Progenitor cell of endocrine pancreas (in vitro differentiated cells): ENCODE results near the gene TAF3. TPM values are rescaled to one million over a fixed set of nuclear protein-coding genes. Genes with fewer than 3 reads are reported as not detected.

ENCODE experiments used
- DNase-seq: peaks from one replicate; pipeline ENCODE4 v3.0.0; 2021; ENCODE audit warnings: low spot score; ENCODE audit not compliant: unreplicated experiment
- H3K27ac Mint-ChIP-seq: 2 replicates; pipeline ENCODE4 v1.8.0; 2021; ENCODE audit warnings: mild to moderate bottlenecking, moderate library complexity, mixed read lengths
- H3K27me3 Mint-ChIP-seq: 2 replicates; pipeline ENCODE4 v1.8.0; 2021; ENCODE audit warnings: mixed read lengths
- H3K36me3 Mint-ChIP-seq: 2 replicates; pipeline ENCODE4 v1.8.0; 2022; ENCODE audit warnings: mixed read lengths; ENCODE audit not compliant: insufficient read depth
- H3K4me1 Mint-ChIP-seq: 2 replicates; pipeline ENCODE4 v1.8.0; 2021; ENCODE audit warnings: low read depth, mixed read lengths
- H3K4me3 Mint-ChIP-seq: 2 replicates; pipeline ENCODE4 v1.8.0; 2021; ENCODE audit warnings: low read depth, mild to moderate bottlenecking, moderate library complexity, mixed read lengths
- H3K9me3 Mint-ChIP-seq: 2 replicates; pipeline ENCODE4 v1.8.0; 2021; ENCODE audit warnings: low read depth, mixed read lengths
- CTCF ChIP-seq: fragments of 200-600 bp; sonication (generic); IDR thresholded peaks from one replicate; pipeline ENCODE4 v1.5.0; 2021; ENCODE audit warnings: antibody characterized with exemption, mild to moderate bottlenecking; ENCODE audit not compliant: unreplicated experiment
- total RNA-seq: library from RNA; stranded (reverse); gene quantifications from 2 replicates; pipeline ENCODE4 v1.2.1, GENCODE V29; 2021

TAF3 gene
- total RNA-seq, 1 donor from 2014 or later = 9.4 TPM

GRCh38 chr10:8004469-8005000 is 186.2 kb downstream of the TAF3 start:
- no peak for DNase-seq
- H3K36me3 Mint-ChIP-seq = peaks cover 25% of the 10 kb centered on the region
- no peaks in the 10 kb centered on the region for H3K4me1 Mint-ChIP-seq
- no peak for TF ChIP-seq CTCF
- H3K27ac Mint-ChIP-seq = no peak overlapping the region
- no peak overlapping the region for H3K4me3 Mint-ChIP-seq
- H3K27me3 Mint-ChIP-seq = no peaks in the 10 kb centered on the region
- H3K9me3 Mint-ChIP-seq = peaks cover 21% of the 10 kb centered on the region

GRCh38 chr10:8006274-8006999 is 188.1 kb downstream of the TAF3 start:
- no peaks in the 10 kb centered on the region for H3K27me3 Mint-ChIP-seq
- TF ChIP-seq CTCF = no peak
- H3K9me3 Mint-ChIP-seq = peaks cover 21% of the 10 kb centered on the region
- DNase-seq = no peak
- peaks cover 27% of the 10 kb centered on the region for H3K36me3 Mint-ChIP-seq
- H3K4me3 Mint-ChIP-seq = no peak overlapping the region
- no peaks in the 10 kb centered on the region for H3K4me1 Mint-ChIP-seq
- H3K27ac Mint-ChIP-seq = peak overlapping the region; percentile 14

- Mint-ChIP-seq H3K4me1 (peaks cover 2% of the 10 kb centered on the region), H3K27me3 (no peaks in the 10 kb centered on the region), H3K9me3 (peaks cover 10% of the 10 kb centered on the region), H3K36me3 (peaks cover 25% of the 10 kb centered on the region), H3K4me3 (no peak overlapping the region), H3K27ac (no peak overlapping the region)
- DNase-seq = no peak
- no peak for TF ChIP-seq CTCF
Measured at GRCh38 chr10:8009031-8009430, 190.7 kb downstream of the TAF3 start.

GRCh38 chr10:8013006-8013405 is 194.7 kb downstream of the TAF3 start:
- no peak overlapping the region for H3K27ac Mint-ChIP-seq

GRCh38 chr10:8013619-8014018 is 195.3 kb downstream of the TAF3 start:
- DNase-seq = no peak
- no peak for TF ChIP-seq CTCF
- no peak overlapping the region for H3K4me3 Mint-ChIP-seq
- no peak overlapping the region for H3K27ac Mint-ChIP-seq
- H3K4me1 Mint-ChIP-seq = peaks cover 2% of the 10 kb centered on the region
- H3K36me3 Mint-ChIP-seq = peaks cover 22% of the 10 kb centered on the region
- H3K9me3 Mint-ChIP-seq = no peaks in the 10 kb centered on the region
- H3K27me3 Mint-ChIP-seq = peaks cover 16% of the 10 kb centered on the region

More at GRCh38 chr10:8013006-8013405, 194.7 kb downstream of the TAF3 start:
- no peaks in the 10 kb centered on the region for H3K9me3 Mint-ChIP-seq
- no peak for TF ChIP-seq CTCF
- no peak overlapping the region for H3K4me3 Mint-ChIP-seq
- DNase-seq = no peak
- H3K27me3 Mint-ChIP-seq = peaks cover 11% of the 10 kb centered on the region
- peaks cover 2% of the 10 kb centered on the region for H3K4me1 Mint-ChIP-seq
- H3K36me3 Mint-ChIP-seq = peaks cover 22% of the 10 kb centered on the region
